Measurements from ENCODE around the gene EXOC6B. TPM values are rescaled to one million over a fixed set of nuclear protein-coding genes. Genes with fewer than 3 reads are reported as not detected.

EXOC6B gene
- total RNA-seq, 1 donor from 2014 or later = 45.6 TPM

DNA sequence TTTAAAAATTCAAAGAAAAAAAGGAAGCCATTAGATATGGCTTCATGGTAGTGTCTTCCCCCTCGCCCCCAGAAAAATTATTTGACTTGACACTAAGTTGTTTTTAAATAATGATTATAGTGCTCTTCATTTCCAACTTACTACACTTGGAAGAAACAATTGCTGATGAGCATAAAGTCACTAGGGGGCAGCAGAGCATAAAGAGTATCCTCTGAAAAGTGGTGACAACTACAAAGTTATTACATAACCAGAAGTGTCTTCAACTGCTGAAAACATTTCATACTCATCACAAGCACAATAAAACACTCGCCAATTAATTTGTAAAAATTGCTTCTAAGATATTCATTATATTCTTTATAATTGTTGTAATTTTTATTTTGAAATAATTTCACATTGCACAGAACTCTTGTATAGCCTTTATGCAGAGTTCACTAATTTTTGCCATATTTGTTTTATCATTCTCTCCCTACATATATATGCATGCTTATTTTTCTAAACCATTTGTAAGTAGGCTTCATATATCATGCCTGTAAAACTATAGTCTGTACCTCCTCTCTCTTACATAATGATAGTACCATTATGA, 54.9 kb downstream of the EXOC6B start:
- H3K9me3 Mint-ChIP-seq (ENCODE audit: unreplicated experiment) = no peaks in the 10 kb centered on the region
- no peak overlapping the region for H3K4me3 Mint-ChIP-seq (ENCODE audit: unreplicated experiment)
- DNase-seq (ENCODE audit: low spot score) = peak; percentile 63
- H3K4me1 Mint-ChIP-seq (ENCODE audit: unreplicated experiment) = no peaks in the 10 kb centered on the region
- no peaks in the 10 kb centered on the region for H3K36me3 Mint-ChIP-seq (ENCODE audit: low read depth, unreplicated experiment)
- TF ChIP-seq CTCF (IDR thresholded peaks at IDR 0.05; ENCODE audit: unreplicated experiment) = peak; percentile 88
- H3K27ac Mint-ChIP-seq (ENCODE audit: unreplicated experiment) = no peak overlapping the region
- no peaks in the 10 kb centered on the region for H3K27me3 Mint-ChIP-seq (ENCODE audit: unreplicated experiment)

- no peak for DNase-seq (ENCODE audit: low spot score)
- Mint-ChIP-seq H3K27me3 (ENCODE audit: unreplicated experiment) (no peaks in the 10 kb centered on the region), H3K27ac (ENCODE audit: unreplicated experiment) (no peak overlapping the region), H3K4me1 (ENCODE audit: unreplicated experiment) (no peaks in the 10 kb centered on the region), H3K9me3 (ENCODE audit: unreplicated experiment) (no peaks in the 10 kb centered on the region), H3K36me3 (ENCODE audit: low read depth, unreplicated experiment) (peaks cover 12% of the 10 kb centered on the region), H3K4me3 (ENCODE audit: unreplicated experiment) (no peak overlapping the region)
- TF ChIP-seq CTCF (IDR thresholded peaks at IDR 0.05; ENCODE audit: unreplicated experiment) = no peak
These were observed 59.7 kb downstream of the EXOC6B start for GRCh38 chr2:72765997-72766609.

DNA sequence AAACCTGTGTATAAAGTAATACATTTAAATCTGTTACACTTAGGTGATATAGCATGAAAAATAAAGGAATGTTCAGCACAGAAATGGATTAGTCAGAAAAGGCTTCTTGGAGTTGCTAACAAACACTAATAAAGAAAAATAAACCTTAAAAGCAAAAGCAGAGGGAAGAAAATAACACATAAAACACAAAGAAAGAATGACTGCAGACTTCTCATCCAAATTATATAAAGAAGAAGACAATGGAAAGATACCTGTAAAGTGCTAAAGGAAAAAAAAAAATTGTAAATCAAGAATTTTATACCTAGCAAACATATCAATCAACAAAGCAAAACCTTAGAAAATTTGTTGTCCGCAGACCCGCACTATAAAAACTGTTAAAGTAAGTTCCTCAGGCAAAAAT, 63.6 kb downstream of the EXOC6B start:
- no peak overlapping the region for H3K4me3 Mint-ChIP-seq (ENCODE audit: unreplicated experiment)
- H3K27ac Mint-ChIP-seq (ENCODE audit: unreplicated experiment) = no peak overlapping the region
- TF ChIP-seq CTCF (IDR thresholded peaks at IDR 0.05; ENCODE audit: unreplicated experiment) = no peak
- no peaks in the 10 kb centered on the region for H3K9me3 Mint-ChIP-seq (ENCODE audit: unreplicated experiment)
- H3K36me3 Mint-ChIP-seq (ENCODE audit: low read depth, unreplicated experiment) = peaks cover 19% of the 10 kb centered on the region
- peaks cover under 1% of the 10 kb centered on the region for H3K27me3 Mint-ChIP-seq (ENCODE audit: unreplicated experiment)
- H3K4me1 Mint-ChIP-seq (ENCODE audit: unreplicated experiment) = peaks cover 5% of the 10 kb centered on the region
- DNase-seq (ENCODE audit: low spot score) = no peak

DNA sequence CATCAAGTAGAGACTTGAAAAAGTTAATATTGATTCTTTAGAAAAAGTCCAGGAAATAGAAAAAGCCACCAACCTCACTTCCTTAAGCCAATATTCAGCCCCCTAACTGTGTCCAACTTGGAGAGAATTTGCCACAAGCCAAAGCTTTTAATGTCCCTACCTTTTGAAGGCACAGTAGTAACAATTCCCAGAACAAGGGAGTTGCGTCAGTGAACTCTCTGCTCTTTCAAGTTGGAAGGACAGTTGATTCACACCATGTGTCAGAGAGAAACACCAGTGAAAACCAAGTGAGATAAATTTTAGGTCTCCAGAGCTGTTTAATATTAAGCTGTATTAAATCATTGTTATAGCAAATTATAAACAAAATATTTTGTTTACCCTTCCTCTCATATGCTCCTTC, 66.1 kb downstream of the EXOC6B start:
- H3K27me3 Mint-ChIP-seq (ENCODE audit: unreplicated experiment) = peaks cover 3% of the 10 kb centered on the region
- H3K9me3 Mint-ChIP-seq (ENCODE audit: unreplicated experiment) = no peaks in the 10 kb centered on the region
- no peak overlapping the region for H3K4me3 Mint-ChIP-seq (ENCODE audit: unreplicated experiment)
- no peak for TF ChIP-seq CTCF (IDR thresholded peaks at IDR 0.05; ENCODE audit: unreplicated experiment)
- H3K4me1 Mint-ChIP-seq (ENCODE audit: unreplicated experiment) = peaks cover 22% of the 10 kb centered on the region
- H3K27ac Mint-ChIP-seq (ENCODE audit: unreplicated experiment) = peak overlapping the region; percentile 10
- peaks cover 19% of the 10 kb centered on the region for H3K36me3 Mint-ChIP-seq (ENCODE audit: low read depth, unreplicated experiment)
- no peak for DNase-seq (ENCODE audit: low spot score)

- Mint-ChIP-seq H3K4me3 (ENCODE audit: unreplicated experiment) (no peak overlapping the region), H3K27me3 (ENCODE audit: unreplicated experiment) (peaks cover 3% of the 10 kb centered on the region), H3K27ac (ENCODE audit: unreplicated experiment) (peak overlapping the region; percentile 96), H3K4me1 (ENCODE audit: unreplicated experiment) (peaks cover 22% of the 10 kb centered on the region), H3K36me3 (ENCODE audit: low read depth, unreplicated experiment) (peaks cover 11% of the 10 kb centered on the region), H3K9me3 (ENCODE audit: unreplicated experiment) (no peaks in the 10 kb centered on the region)
- TF ChIP-seq CTCF (IDR thresholded peaks at IDR 0.05; ENCODE audit: unreplicated experiment) = no peak
- peak; percentile 23 for DNase-seq (ENCODE audit: low spot score)
These were observed 68.6 kb downstream of the EXOC6B start for GRCh38 chr2:72757177-72757775.
